Hepatocyte (in vitro differentiated cells): Measurements from ENCODE around the gene POTEI.
"Not testable (repeated sequence)": the region's sequence is repeated elsewhere in the genome, so short reads cannot be mapped to it uniquely, and the experiment has no call there.

Experiments used
- CTCF ChIP-seq: fragments of 200-600 bp; sonication (generic); IDR thresholded peaks from 2 replicates; pipeline ENCODE4 v1.5.1; 2016; ENCODE audit warnings: antibody characterized with exemption, mild to moderate bottlenecking; ENCODE audit not compliant: poor library complexity
- EZH2 ChIP-seq: fragments of 200-600 bp; sonication (generic); IDR thresholded peaks from 2 replicates; pipeline ENCODE4 v1.6.1; 2016; ENCODE audit warnings: antibody characterized with exemption, mild to moderate bottlenecking, borderline replicate concordance
- EZH2phosphoT487 ChIP-seq: fragments of 200-600 bp; sonication (generic); IDR thresholded peaks from one replicate; pipeline ENCODE4 v1.6.1; 2018; ENCODE audit warnings: antibody characterized with exemption, mild to moderate bottlenecking, low read depth, moderate library complexity; ENCODE audit not compliant: unreplicated experiment, severe bottlenecking

DNA sequence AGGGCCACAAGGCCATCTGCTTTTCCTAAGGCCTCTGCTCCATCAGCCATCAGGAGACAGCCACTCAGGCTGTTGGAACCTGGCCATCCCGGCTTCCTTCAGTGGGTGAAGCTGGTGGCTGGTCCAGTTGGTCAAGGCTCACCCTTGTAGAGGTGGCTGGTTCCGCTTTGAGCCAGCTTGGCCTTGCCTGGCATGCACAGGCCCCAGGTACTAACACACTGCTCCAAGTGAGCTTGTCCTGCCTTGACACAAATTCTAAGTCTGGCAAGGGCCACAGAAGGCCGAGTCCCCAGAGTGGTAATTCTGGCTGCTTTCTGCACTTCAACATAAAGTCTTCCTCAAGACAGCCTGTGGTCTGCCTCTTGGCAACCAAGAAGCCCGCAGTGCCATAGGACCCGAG lies 56.2 kb downstream of the POTEI start:
- TF ChIP-seq EZH2, CTCF, EZH2phosphoT487: not testable (repeated sequence)
